ENCODE measurements around the gene PLEKHG4B. TPM values are rescaled to one million over a fixed set of nuclear protein-coding genes. Genes with fewer than 3 reads are reported as not detected.

The PLEKHG4B gene
- total RNA-seq, 1 experiment from 2014 or later, result 51.4 TPM

DNA sequence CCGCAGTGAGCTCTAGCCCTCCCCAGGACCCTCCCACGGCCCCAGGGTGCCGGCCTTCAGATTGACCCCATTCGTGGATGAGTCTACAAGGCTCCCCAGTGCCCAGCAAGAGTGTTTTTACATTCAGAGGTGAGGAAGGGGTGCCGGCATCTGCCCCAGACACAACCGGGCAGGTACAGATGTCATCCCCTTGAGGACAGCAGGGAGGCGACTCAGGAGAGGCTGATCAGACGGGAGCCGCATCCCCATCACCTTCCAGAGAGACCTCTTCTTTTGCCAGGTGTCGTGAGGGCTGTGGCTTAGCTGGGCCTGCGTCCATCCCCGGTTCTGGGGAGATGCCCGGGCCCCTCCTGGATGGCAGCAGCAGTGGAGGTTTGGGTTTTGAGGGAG lies 95.1 kb downstream of the PLEKHG4B start:
- Mint-ChIP-seq H3K4me1 (peaks cover 8% of the 10 kb centered on the region), H3K4me3 (no peak overlapping the region), H3K36me3 (peaks cover 10% of the 10 kb centered on the region), H3K27ac (no peak overlapping the region), H3K9me3 (no peaks in the 10 kb centered on the region), H3K27me3 (ENCODE audit: low read depth) (no peaks in the 10 kb centered on the region; the same call in 1 of the 2 replicates)
- TF ChIP-seq HMGA2 (CRISPR knock-in tag; IDR thresholded peaks at IDR 0.05) (no peak), ZNF263 (CRISPR knock-in tag; IDR thresholded peaks at IDR 0.05; ENCODE audit: low read depth) (no peak), USF2 (CRISPR knock-in tag; IDR thresholded peaks at IDR 0.05) (no peak), NFATC4 (CRISPR knock-in tag; IDR thresholded peaks at IDR 0.05) (no peak), CREM (CRISPR knock-in tag; IDR thresholded peaks at IDR 0.05) (no peak), AR (CRISPR knock-in tag; IDR thresholded peaks at IDR 0.05) (no peak), SMAD3 (CRISPR knock-in tag; IDR thresholded peaks at IDR 0.05; ENCODE audit: borderline replicate concordance) (no peak), ARID4B (CRISPR knock-in tag; IDR thresholded peaks at IDR 0.05; ENCODE audit: borderline replicate concordance) (no peak), CREB1 (CRISPR knock-in tag; IDR thresholded peaks at IDR 0.05) (no peak), KAT7 (CRISPR knock-in tag; IDR thresholded peaks at IDR 0.05; ENCODE audit: borderline replicate concordance) (no peak), ZNF671 (CRISPR knock-in tag; IDR thresholded peaks at IDR 0.05) (no peak), AFF4 (CRISPR knock-in tag; IDR thresholded peaks at IDR 0.05; ENCODE audit: borderline replicate concordance) (no peak), ATF3 (CRISPR knock-in tag; conservative IDR thresholded peaks at IDR 0.05) (no peak), CBFB (CRISPR knock-in tag; IDR thresholded peaks at IDR 0.05; ENCODE audit: low read depth) (no peak), ZNF138 (CRISPR knock-in tag; conservative IDR thresholded peaks at IDR 0.05) (no peak), SOX15 (CRISPR knock-in tag; IDR thresholded peaks at IDR 0.05) (no peak)
- TF ChIP-seq, protein P1, sequence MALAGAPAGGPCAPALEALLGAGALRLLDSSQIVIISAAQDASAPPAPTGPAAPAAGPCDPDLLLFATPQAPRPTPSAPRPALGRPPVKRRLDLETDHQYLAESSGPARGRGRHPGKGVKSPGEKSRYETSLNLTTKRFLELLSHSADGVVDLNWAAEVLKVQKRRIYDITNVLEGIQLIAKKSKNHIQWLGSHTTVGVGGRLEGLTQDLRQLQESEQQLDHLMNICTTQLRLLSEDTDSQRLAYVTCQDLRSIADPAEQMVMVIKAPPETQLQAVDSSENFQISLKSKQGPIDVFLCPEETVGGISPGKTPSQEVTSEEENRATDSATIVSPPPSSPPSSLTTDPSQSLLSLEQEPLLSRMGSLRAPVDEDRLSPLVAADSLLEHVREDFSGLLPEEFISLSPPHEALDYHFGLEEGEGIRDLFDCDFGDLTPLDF (CRISPR knock-in tag; IDR thresholded peaks at IDR 0.05), result no peak
- ATAC-seq (no peak), DNase-seq (ENCODE audit: low spot score) (no peak)
- ChIA-PET CTCF (interaction anchor here (0.7 to 2.2 kb wide), 3 partner anchors 31 to 52 kb away, joined by 3 to 47 read pairs (median 4); partner anchors contain the start of genes CCDC127 and SDHA), POLR2A (interaction anchor here (0.6 kb wide), 1 partner anchor 322 kb away, joined by 3 read pairs; no protein-coding TSS in a partner anchor)

All from WTC11 (cell line).